ENCODE data around the gene TBC1D14.
A peak's percentile ranks its signal among the peaks of the same experiment; 100 is the strongest.

The TBC1D14 gene

GRCh38 chr4:7018281-7018680 is 108.7 kb downstream of the TBC1D14 start:
- Histone ChIP-seq H3K27ac (ENCODE audit: low read depth, low read length) (no peak overlapping the region), H3K9me3 (ENCODE audit: control insufficient read depth, insufficient read depth, low read depth, low read length) (no peaks in the 10 kb centered on the region), H3K27me3 (ENCODE audit: control insufficient read depth, insufficient read depth, low read length) (no peaks in the 10 kb centered on the region), H3K9ac (ENCODE audit: low read length) (no peak overlapping the region), H3K4me3 (ENCODE audit: low read depth, low read length) (no peak overlapping the region), H3K4me1 (ENCODE audit: control insufficient read depth, insufficient read depth, low read length) (peaks cover 7% of the 10 kb centered on the region; the same call in 1 of the 2 replicates), H3K36me3 (ENCODE audit: control insufficient read depth, insufficient read depth, low read length) (peaks cover 74% of the 10 kb centered on the region)

GRCh38 chr4:7019367-7019766 is 109.7 kb downstream of the TBC1D14 start:
- Histone ChIP-seq H3K36me3 (ENCODE audit: control insufficient read depth, insufficient read depth, low read length) (peaks cover 75% of the 10 kb centered on the region), H3K27me3 (ENCODE audit: control insufficient read depth, insufficient read depth, low read length) (no peaks in the 10 kb centered on the region), H3K9me3 (ENCODE audit: control insufficient read depth, insufficient read depth, low read depth, low read length) (no peaks in the 10 kb centered on the region), H3K9ac (ENCODE audit: low read length) (no peak overlapping the region), H3K27ac (ENCODE audit: low read depth, low read length) (no peak overlapping the region), H3K4me3 (ENCODE audit: low read depth, low read length) (no peak overlapping the region), H3K4me1 (ENCODE audit: control insufficient read depth, insufficient read depth, low read length) (peaks cover 7% of the 10 kb centered on the region; the same call in 1 of the 2 replicates)

- Histone ChIP-seq H3K4me1 (ENCODE audit: control insufficient read depth, insufficient read depth, low read length) (peaks cover 7% of the 10 kb centered on the region; the same call in 1 of the 2 replicates), H3K27ac (ENCODE audit: low read depth, low read length) (no peak overlapping the region), H3K4me3 (ENCODE audit: low read depth, low read length) (no peak overlapping the region), H3K27me3 (ENCODE audit: control insufficient read depth, insufficient read depth, low read length) (no peaks in the 10 kb centered on the region), H3K9me3 (ENCODE audit: control insufficient read depth, insufficient read depth, low read depth, low read length) (no peaks in the 10 kb centered on the region), H3K9ac (ENCODE audit: low read length) (no peak overlapping the region), H3K36me3 (ENCODE audit: control insufficient read depth, insufficient read depth, low read length) (peaks cover 73% of the 10 kb centered on the region)
These were observed 110.7 kb downstream of the TBC1D14 start for GRCh38 chr4:7020290-7020689.

DNA sequence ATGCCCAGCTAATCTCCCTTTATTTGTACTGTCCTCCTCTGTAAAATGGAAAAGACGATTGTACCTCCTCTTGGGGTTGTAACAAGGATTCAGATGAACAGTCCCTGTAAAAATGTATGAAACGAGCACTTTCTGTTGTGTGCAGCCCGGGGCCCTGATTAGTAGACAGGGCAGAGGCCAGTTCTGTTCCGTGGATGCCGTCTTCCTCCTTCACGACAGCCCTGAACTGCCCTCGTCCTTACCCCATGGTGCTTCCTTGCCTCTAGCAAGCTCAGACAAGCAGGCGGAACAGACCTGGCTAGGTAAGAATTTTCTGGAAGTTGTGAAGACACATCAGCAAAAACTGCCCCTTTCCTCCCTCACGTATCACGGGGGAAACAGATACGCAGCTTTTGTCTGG is 111.2 kb downstream of the TBC1D14 start:
- H3K9me3 ChIP-seq (ENCODE audit: control insufficient read depth, insufficient read depth, low read depth, low read length): no peaks in the 10 kb centered on the region
- H3K4me1 ChIP-seq (ENCODE audit: control insufficient read depth, insufficient read depth, low read length): peaks cover 7% of the 10 kb centered on the region; the same call in 1 of the 2 replicates
- H3K4me3 ChIP-seq (ENCODE audit: low read depth, low read length): no peak overlapping the region
- no peak overlapping the region for H3K27ac ChIP-seq (ENCODE audit: low read depth, low read length)
- H3K27me3 ChIP-seq (ENCODE audit: control insufficient read depth, insufficient read depth, low read length): no peaks in the 10 kb centered on the region
- no peak overlapping the region for H3K9ac ChIP-seq (ENCODE audit: low read length)
- H3K36me3 ChIP-seq (ENCODE audit: control insufficient read depth, insufficient read depth, low read length): peaks cover 72% of the 10 kb centered on the region

GRCh38 chr4:7021355-7021754 is 111.7 kb downstream of the TBC1D14 start:
- H3K4me3 ChIP-seq (ENCODE audit: low read depth, low read length): no peak overlapping the region
- no peak overlapping the region for H3K9ac ChIP-seq (ENCODE audit: low read length)
- no peaks in the 10 kb centered on the region for H3K27me3 ChIP-seq (ENCODE audit: control insufficient read depth, insufficient read depth, low read length)
- H3K27ac ChIP-seq (ENCODE audit: low read depth, low read length): no peak overlapping the region
- peaks cover 7% of the 10 kb centered on the region; the same call in 1 of the 2 replicates for H3K4me1 ChIP-seq (ENCODE audit: control insufficient read depth, insufficient read depth, low read length)
- peaks cover 68% of the 10 kb centered on the region for H3K36me3 ChIP-seq (ENCODE audit: control insufficient read depth, insufficient read depth, low read length)
- no peaks in the 10 kb centered on the region for H3K9me3 ChIP-seq (ENCODE audit: control insufficient read depth, insufficient read depth, low read depth, low read length)

GRCh38 chr4:7021930-7022664 is 112.5 kb downstream of the TBC1D14 start:
- H3K9me3 ChIP-seq (ENCODE audit: control insufficient read depth, insufficient read depth, low read depth, low read length): no peaks in the 10 kb centered on the region
- peak overlapping the region; percentile 29; the same call in 1 of the 2 replicates for H3K27ac ChIP-seq (ENCODE audit: low read depth, low read length)
- H3K4me3 ChIP-seq (ENCODE audit: low read depth, low read length): no peak overlapping the region
- H3K36me3 ChIP-seq (ENCODE audit: control insufficient read depth, insufficient read depth, low read length): peaks cover 65% of the 10 kb centered on the region
- H3K27me3 ChIP-seq (ENCODE audit: control insufficient read depth, insufficient read depth, low read length): no peaks in the 10 kb centered on the region
- H3K4me1 ChIP-seq (ENCODE audit: control insufficient read depth, insufficient read depth, low read length): peaks cover 7% of the 10 kb centered on the region; the same call in 1 of the 2 replicates
- H3K9ac ChIP-seq (ENCODE audit: low read length): no peak overlapping the region

- Histone ChIP-seq H3K4me3 (ENCODE audit: low read depth, low read length) (no peak overlapping the region), H3K9me3 (ENCODE audit: control insufficient read depth, insufficient read depth, low read depth, low read length) (no peaks in the 10 kb centered on the region), H3K4me1 (ENCODE audit: control insufficient read depth, insufficient read depth, low read length) (peaks cover 7% of the 10 kb centered on the region; the same call in 1 of the 2 replicates), H3K9ac (ENCODE audit: low read length) (no peak overlapping the region), H3K27ac (ENCODE audit: low read depth, low read length) (no peak overlapping the region), H3K27me3 (ENCODE audit: control insufficient read depth, insufficient read depth, low read length) (no peaks in the 10 kb centered on the region), H3K36me3 (ENCODE audit: control insufficient read depth, insufficient read depth, low read length) (peaks cover 62% of the 10 kb centered on the region)
These were observed 113.9 kb downstream of the TBC1D14 start for GRCh38 chr4:7023486-7023885.

GRCh38 chr4:7023901-7024300 is 114.3 kb downstream of the TBC1D14 start:
- no peak overlapping the region for H3K4me3 ChIP-seq (ENCODE audit: low read depth, low read length)
- H3K4me1 ChIP-seq (ENCODE audit: control insufficient read depth, insufficient read depth, low read length): peaks cover 7% of the 10 kb centered on the region; the same call in 1 of the 2 replicates
- H3K36me3 ChIP-seq (ENCODE audit: control insufficient read depth, insufficient read depth, low read length): peaks cover 61% of the 10 kb centered on the region
- H3K9ac ChIP-seq (ENCODE audit: low read length): no peak overlapping the region
- no peaks in the 10 kb centered on the region for H3K9me3 ChIP-seq (ENCODE audit: control insufficient read depth, insufficient read depth, low read depth, low read length)
- H3K27me3 ChIP-seq (ENCODE audit: control insufficient read depth, insufficient read depth, low read length): no peaks in the 10 kb centered on the region
- no peak overlapping the region for H3K27ac ChIP-seq (ENCODE audit: low read depth, low read length)

DNA sequence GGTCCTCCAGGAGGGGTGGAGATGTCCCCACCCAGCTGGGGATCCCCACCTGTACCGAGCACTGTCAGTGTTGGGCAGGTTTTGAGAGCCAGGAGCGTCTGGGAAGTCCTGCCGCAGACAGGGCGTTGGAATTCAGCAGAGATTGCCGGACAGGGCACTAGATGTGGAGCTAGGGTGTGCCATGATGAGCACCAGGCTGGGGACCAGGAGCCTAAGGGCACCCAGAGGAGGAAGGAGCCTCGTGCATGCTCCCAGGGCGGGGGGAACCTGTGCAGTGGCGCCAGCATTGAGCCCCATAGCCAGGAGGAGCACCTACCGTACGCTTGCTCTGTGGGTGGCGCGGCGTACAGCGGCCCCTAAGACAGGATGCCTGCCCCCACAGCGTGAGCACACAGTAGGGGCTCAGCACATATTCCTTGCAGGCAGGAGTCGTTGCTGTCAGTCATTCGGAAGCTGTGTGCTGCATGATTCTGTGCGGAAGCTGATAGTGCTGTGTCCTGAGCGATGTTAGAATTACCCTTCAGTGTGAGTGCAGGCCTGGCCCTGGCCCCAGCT is 114.8 kb downstream of the TBC1D14 start:
- H3K36me3 ChIP-seq (ENCODE audit: control insufficient read depth, insufficient read depth, low read length): peaks cover 63% of the 10 kb centered on the region
- H3K27ac ChIP-seq (ENCODE audit: low read depth, low read length): no peak overlapping the region
- peaks cover 7% of the 10 kb centered on the region; the same call in 1 of the 2 replicates for H3K4me1 ChIP-seq (ENCODE audit: control insufficient read depth, insufficient read depth, low read length)
- no peak overlapping the region for H3K4me3 ChIP-seq (ENCODE audit: low read depth, low read length)
- H3K9me3 ChIP-seq (ENCODE audit: control insufficient read depth, insufficient read depth, low read depth, low read length): no peaks in the 10 kb centered on the region
- H3K27me3 ChIP-seq (ENCODE audit: control insufficient read depth, insufficient read depth, low read length): no peaks in the 10 kb centered on the region
- H3K9ac ChIP-seq (ENCODE audit: low read length): no peak overlapping the region

DNA sequence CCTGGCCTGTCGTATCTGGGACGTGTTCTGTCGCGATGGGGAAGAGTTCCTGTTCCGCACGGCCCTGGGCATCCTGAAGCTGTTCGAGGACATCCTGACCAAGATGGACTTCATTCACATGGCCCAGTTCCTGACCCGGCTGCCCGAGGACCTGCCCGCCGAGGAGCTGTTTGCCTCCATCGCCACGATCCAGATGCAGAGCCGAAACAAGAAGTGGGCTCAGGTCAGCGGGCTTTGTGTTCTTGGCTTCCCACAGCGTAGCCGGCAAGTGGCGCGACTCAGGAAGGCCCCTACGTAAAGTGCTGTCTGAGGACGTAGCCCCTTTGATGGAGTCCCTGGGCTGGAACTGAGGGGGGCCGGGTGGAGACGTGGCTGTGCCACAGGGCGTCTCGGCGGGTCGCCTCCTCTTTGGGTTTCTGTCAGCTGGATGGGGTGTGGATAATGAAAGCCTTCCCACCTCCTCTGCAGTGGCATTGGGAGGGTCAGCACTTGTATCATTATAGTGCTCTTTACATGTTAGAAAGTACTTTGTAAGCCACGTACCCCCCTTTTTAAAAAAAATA is 115.5 kb downstream of the TBC1D14 start:
- H3K36me3 ChIP-seq (ENCODE audit: control insufficient read depth, insufficient read depth, low read length): peaks cover 69% of the 10 kb centered on the region

GRCh38 chr4:7026107-7026506 is 116.5 kb downstream of the TBC1D14 start:
- Histone ChIP-seq H3K4me1 (ENCODE audit: control insufficient read depth, insufficient read depth, low read length) (no peaks in the 10 kb centered on the region), H3K9ac (ENCODE audit: low read length) (no peak overlapping the region), H3K9me3 (ENCODE audit: control insufficient read depth, insufficient read depth, low read depth, low read length) (no peaks in the 10 kb centered on the region), H3K4me3 (ENCODE audit: low read depth, low read length) (no peak overlapping the region), H3K27ac (ENCODE audit: low read depth, low read length) (no peak overlapping the region), H3K27me3 (ENCODE audit: control insufficient read depth, insufficient read depth, low read length) (no peaks in the 10 kb centered on the region), H3K36me3 (ENCODE audit: control insufficient read depth, insufficient read depth, low read length) (peaks cover 74% of the 10 kb centered on the region)

More for the DNA sequence above, 115.5 kb downstream of the TBC1D14 start:
- no peak overlapping the region for H3K9ac ChIP-seq (ENCODE audit: low read length)
- no peak overlapping the region for H3K27ac ChIP-seq (ENCODE audit: low read depth, low read length)
- no peaks in the 10 kb centered on the region for H3K9me3 ChIP-seq (ENCODE audit: control insufficient read depth, insufficient read depth, low read depth, low read length)
- no peaks in the 10 kb centered on the region for H3K27me3 ChIP-seq (ENCODE audit: control insufficient read depth, insufficient read depth, low read length)
- H3K4me3 ChIP-seq (ENCODE audit: low read depth, low read length): no peak overlapping the region
- H3K4me1 ChIP-seq (ENCODE audit: control insufficient read depth, insufficient read depth, low read length): peaks cover 5% of the 10 kb centered on the region; the same call in 1 of the 2 replicates

All from HUES6 (cell line).